Rectal smooth muscle tissue (tissue), 1 donor: ENCODE results near the gene HEXD.
"Not testable (repeated sequence)": the region's sequence is repeated elsewhere in the genome, so short reads cannot be mapped to it uniquely, and the experiment has no call there.

ENCODE experiments used
- H3K27ac ChIP-seq: one replicate; pipeline ENCODE4 v1.7.0; 2013; ENCODE audit warnings: low read depth, low read length, inconsistent platforms
- H3K27me3 ChIP-seq: one replicate; pipeline ENCODE4 v1.7.0; 2013; ENCODE audit warnings: low read length; ENCODE audit not compliant: control insufficient read depth, insufficient read depth
- H3K36me3 ChIP-seq: one replicate; pipeline ENCODE4 v1.7.0; 2013; ENCODE audit warnings: low read length; ENCODE audit not compliant: control insufficient read depth, insufficient read depth
- H3K4me1 ChIP-seq: one replicate; pipeline ENCODE4 v1.7.0; 2013; ENCODE audit warnings: low read length; ENCODE audit not compliant: control insufficient read depth, insufficient read depth
- H3K4me3 ChIP-seq: one replicate; pipeline ENCODE4 v1.7.0; 2013; ENCODE audit warnings: low read length
- H3K9ac ChIP-seq: one replicate; pipeline ENCODE4 v1.7.0; 2013; ENCODE audit warnings: low read length

Gene HEXD

DNA sequence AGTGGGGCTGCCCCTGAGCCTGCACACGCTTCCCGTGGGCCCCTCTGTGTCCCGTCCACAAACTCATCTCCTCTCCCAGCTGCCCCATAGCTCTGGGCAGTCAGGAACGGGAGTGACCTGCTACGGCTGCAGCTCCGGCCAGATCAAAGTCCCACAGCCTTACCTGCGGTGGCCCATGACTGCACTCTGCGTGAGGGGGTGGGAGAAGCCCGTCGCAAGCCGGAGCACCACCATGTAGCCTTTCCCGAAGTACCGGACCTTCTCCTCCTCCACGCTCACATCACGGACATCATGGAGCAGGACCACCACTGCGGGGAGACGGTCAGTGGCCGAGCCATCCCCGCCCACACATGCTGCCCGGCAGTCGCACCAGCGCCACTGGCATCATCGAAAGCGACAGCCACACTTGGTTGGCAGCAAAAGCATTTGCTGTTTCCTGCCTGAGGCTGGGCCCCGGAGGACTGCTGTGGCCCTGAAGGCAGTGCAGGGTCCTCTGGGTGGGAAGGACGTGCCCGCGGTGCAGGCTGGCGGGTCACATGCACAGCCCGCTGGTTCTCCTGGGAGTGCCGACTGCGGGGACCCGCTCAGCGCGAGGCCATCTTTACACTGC is 26.2 kb downstream of the HEXD start:
- no peaks in the 10 kb centered on the region for H3K4me1 ChIP-seq
- no peak overlapping the region for H3K27ac ChIP-seq
- no peak overlapping the region for H3K9ac ChIP-seq
- H3K27me3 ChIP-seq = no peaks in the 10 kb centered on the region
- H3K4me3 ChIP-seq = no peak overlapping the region
- peaks cover 13% of the 10 kb centered on the region for H3K36me3 ChIP-seq

DNA sequence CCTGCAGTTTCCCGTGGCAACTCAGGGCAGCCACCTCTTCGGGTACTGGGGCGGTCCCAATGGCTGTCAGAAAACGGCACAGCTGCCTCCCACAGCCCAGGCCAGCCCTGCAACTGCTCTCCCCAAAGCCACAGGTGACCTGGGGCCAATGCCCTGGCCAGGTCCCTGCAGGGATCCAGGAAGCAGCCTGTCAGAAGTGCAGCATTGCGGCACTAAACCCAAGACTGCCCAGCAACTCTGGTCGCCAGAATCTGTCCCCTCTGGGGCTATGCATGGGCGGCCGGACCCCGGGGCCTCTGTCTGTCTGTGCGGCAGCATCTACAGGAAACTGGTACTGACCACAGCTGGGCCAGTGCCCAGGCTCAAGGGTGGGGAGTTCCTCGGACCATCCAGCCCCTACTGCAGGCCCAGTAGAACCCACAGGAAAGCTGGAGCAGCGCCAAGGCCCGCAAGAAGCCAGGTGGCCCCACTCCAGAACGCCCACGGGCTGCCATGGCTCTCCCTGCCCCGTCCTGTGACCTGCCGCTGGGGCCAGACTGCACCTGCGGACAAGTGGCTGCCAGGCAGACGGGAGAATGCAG is 26.9 kb downstream of the HEXD start:
- Histone ChIP-seq H3K9ac (no peak overlapping the region), H3K27me3 (no peaks in the 10 kb centered on the region), H3K36me3 (peaks cover 13% of the 10 kb centered on the region), H3K4me1 (no peaks in the 10 kb centered on the region), H3K4me3 (no peak overlapping the region), H3K27ac (no peak overlapping the region)

DNA sequence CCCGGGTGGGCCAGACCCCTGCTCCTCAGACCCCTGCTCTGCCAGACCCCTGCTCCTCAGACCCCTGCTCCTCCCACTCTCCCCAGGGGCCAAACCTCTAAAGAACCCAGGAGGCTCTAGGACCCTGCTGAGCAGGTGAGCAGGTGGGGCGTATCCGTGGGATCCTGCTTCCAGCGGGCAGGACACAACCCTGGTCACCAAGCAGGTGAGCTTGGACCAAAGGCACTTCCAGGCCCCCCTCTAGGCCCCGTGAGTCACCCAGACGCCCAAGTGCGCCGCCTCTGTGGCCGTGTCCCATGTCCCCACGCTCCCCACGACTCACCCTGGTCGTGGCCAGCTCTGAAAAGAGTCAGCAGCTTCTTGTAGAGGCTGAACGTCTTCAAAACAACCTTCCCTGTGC is 27.4 kb downstream of the HEXD start:
- H3K4me3 ChIP-seq = no peak overlapping the region
- H3K9ac ChIP-seq = no peak overlapping the region
- peaks cover 13% of the 10 kb centered on the region for H3K36me3 ChIP-seq
- no peaks in the 10 kb centered on the region for H3K27me3 ChIP-seq
- H3K4me1 ChIP-seq = no peaks in the 10 kb centered on the region
- no peak overlapping the region for H3K27ac ChIP-seq

DNA sequence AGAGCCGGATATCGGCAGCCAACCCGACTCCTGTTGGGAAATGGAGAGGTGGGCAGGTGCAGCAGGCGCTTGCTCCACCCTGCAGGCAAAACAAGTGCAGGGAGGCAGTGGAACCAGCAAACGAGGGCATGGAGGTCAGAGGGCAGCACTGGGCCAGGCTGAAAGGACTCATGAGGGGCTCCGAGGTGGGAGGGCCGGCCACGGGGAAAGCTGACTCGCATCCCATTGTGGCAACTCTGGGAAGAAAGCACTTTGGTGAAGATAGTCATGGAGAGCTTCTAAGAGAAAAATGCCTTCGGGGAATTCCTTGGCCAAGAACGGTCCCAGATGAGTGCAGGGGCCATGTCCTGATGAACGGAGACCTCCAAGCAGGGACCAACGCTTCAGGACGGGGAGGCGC is 28.0 kb downstream of the HEXD start:
- peaks cover 13% of the 10 kb centered on the region for H3K36me3 ChIP-seq

DNA sequence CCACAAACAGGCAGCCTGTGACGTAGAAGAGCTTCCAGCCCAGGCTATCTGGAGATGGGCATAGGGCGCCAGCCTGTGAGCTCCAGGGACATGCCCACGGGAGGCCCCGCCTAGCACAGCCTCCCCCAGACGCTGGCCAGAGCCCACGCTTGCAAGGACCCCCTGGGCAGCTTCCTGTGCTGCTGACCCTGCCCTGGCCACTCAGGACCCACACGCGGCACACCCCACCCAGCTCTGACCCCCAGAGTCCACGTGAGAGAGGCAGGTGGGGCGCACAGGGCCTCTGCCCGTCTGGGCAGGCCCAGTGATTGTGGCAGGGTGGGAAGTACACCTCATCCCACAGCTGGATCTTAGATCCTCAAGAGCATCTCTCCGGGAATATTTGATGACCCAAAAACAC is 28.5 kb downstream of the HEXD start:
- Histone ChIP-seq H3K36me3 (peaks cover 13% of the 10 kb centered on the region), H3K4me3 (no peak overlapping the region), H3K4me1 (peaks cover 7% of the 10 kb centered on the region), H3K27ac (no peak overlapping the region), H3K27me3 (no peaks in the 10 kb centered on the region), H3K9ac (no peak overlapping the region)

More for the DNA sequence above, 28.0 kb downstream of the HEXD start:
- Histone ChIP-seq H3K27ac (no peak overlapping the region), H3K27me3 (no peaks in the 10 kb centered on the region), H3K4me1 (peaks cover 2% of the 10 kb centered on the region), H3K4me3 (no peak overlapping the region), H3K9ac (no peak overlapping the region)

DNA sequence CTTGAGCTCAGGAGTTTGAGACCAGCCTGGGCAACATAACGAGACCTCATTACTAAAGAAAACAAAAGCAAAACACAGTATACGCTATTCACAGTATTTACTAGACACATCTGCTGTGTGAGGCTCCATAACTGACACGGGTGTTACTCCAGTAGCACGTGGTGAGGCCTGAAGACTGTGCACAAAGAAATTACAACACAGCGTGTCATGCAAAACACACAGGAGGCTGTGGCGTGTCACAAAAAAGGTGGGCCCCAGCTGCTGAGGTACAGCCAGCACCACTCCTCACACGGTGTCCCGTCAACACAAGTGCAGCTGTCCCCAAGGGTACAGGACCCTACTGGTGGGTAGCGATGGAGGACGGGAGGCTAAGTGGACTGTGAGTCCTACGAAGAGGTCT is 29.7 kb downstream of the HEXD start:
- Histone ChIP-seq H3K9ac (no peak overlapping the region), H3K4me1 (peaks cover 7% of the 10 kb centered on the region), H3K36me3 (peaks cover 10% of the 10 kb centered on the region), H3K4me3 (no peak overlapping the region), H3K27me3 (no peaks in the 10 kb centered on the region), H3K27ac (no peak overlapping the region)

DNA sequence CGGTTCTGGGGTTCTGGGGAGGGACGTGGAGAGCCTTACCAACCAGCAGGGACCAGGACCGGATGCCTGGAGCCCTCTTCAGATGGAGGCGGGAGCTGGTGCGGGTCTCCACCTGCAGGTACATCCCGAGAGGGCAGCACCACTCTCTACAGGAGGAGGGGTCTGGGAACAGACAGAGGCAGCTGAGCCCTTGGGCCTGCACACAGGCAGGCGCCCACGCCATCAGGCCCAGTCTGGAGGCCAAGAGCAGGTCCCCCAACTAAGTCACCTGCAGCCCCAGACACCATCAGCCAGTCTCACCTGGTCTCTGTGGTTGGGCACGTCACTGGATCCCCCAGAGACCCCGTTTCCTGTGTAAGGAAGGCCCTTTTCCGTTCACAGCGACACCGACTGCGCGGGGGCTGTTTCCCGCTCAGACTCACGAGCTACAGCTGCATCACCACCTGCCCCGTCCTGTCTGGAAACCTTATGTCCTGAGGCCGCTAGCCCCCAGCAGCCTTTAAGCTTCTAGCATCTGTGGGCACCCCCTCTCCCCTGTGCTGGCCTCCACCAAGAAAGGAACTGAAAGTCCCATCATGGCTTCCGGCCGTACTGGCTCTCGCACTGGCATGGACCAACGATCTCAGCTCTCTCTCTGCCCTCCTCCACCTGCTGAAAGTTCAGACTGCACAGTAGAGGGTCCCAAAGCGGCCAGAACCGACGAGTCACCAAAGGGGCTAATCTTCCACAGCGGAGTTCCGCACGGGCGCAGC is 31.2 kb downstream of the HEXD start:
- Histone ChIP-seq H3K9ac (no peak overlapping the region), H3K4me3 (peak overlapping the region; percentile 72), H3K27me3 (no peaks in the 10 kb centered on the region), H3K4me1 (peaks cover 7% of the 10 kb centered on the region), H3K36me3 (peaks cover 4% of the 10 kb centered on the region), H3K27ac (peak overlapping the region; percentile 89)

DNA sequence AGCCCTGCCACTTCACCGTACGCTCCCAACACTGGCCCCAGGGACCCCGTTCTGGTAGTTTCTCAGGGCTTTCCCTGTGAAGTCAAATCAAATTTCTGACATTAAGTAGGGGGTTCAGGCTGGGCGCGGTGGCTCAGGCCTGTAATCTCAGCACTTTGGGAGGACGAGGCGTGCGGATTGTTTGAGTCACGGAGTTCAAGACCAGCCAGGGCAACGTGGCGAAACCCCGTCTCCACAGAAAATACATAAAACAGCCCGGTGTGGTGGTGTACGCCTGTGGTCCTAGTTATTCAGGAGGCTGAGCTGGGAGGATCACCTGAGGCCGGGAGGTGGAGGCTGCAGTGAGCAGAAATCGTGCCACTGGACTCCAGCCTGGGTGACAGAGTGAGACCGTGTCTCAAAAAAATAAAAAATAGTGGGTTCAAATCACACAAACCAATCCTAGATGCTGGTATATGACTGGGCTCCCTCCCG is 31.8 kb downstream of the HEXD start:
- Histone ChIP-seq H3K9ac (peak overlapping the region; percentile 39), H3K27me3 (no peaks in the 10 kb centered on the region), H3K4me3 (peak overlapping the region; percentile 72), H3K4me1 (peaks cover 7% of the 10 kb centered on the region), H3K36me3 (no peaks in the 10 kb centered on the region), H3K27ac (peak overlapping the region; percentile 89)

DNA sequence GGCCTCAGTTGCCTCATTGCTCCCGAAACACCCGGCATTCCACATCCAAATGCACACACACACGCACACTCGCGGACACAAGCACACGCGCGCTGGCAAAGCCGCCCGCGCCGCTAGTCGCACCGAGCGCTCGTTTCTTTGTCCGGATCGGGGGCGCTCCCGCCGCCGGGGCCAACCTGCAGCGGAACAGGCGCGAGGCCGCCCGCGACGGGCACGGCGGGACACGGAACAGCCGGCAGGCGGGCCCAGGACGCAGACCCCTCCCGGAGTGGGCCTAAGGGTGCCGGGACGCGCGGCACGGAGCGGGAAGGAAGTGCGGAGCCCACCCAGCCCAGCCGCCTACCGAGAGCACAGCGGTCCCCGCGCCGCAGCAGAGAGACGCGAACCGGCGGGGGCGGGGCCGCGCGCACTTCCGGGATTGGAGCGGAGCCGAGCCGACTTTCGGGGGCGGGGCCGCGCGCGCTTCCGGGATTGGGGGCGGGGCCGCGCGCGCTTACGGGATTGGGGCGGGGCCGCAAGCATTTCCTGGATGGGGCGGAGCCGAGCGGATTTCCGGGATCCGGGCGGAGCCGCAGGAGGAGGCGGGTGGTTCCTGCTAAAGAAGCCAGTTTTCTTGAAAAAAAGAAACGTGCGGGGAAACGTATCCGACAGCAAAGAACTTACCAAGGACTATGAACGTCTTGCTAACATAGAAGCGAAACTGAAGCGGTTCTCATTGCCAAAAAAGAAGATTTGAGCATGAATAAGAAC is 32.4 kb downstream of the HEXD start, which contains the start of gene CYBC1:
Gene CYBC1 (minus strand): TSS at position 396 of the 750 bp plus-strand sequence. CDS start 1,498 bp downstream, outside the sequence.
- H3K27me3 ChIP-seq = no peaks in the 10 kb centered on the region
- H3K27ac ChIP-seq = peak within 1 kb of the TSS; percentile 89
- H3K4me1 ChIP-seq = peaks cover 7% of the 10 kb centered on the region
- peak within 1 kb of the TSS; percentile 72 for H3K4me3 ChIP-seq
- no peaks in the 10 kb centered on the region for H3K36me3 ChIP-seq
- H3K9ac ChIP-seq = peak within 1 kb of the TSS; percentile 51

DNA sequence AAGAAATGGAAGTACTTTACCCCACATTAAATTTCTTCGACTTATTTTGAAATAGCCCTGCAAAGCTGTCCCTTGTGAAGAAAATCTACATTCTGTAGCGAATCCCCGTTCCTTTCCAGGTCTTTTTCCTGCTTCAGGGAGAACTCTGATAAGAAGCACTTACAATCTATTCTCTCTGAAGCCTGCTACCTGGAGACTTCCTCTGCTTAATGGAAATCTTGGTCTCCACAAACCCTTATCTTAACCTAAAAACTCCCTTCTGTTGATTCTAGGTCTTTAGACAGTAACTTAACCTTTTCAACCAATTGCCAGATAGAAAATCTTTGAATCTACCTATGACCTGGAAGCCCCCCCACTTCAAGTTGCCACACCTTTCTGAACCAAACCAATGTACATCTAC is 34.0 kb downstream of the HEXD start:
- H3K4me3 ChIP-seq = no peak overlapping the region
- no peak overlapping the region for H3K27ac ChIP-seq
- no peaks in the 10 kb centered on the region for H3K36me3 ChIP-seq
- H3K27me3 ChIP-seq = no peaks in the 10 kb centered on the region
- no peak overlapping the region for H3K9ac ChIP-seq
- H3K4me1 ChIP-seq = peaks cover 7% of the 10 kb centered on the region

DNA sequence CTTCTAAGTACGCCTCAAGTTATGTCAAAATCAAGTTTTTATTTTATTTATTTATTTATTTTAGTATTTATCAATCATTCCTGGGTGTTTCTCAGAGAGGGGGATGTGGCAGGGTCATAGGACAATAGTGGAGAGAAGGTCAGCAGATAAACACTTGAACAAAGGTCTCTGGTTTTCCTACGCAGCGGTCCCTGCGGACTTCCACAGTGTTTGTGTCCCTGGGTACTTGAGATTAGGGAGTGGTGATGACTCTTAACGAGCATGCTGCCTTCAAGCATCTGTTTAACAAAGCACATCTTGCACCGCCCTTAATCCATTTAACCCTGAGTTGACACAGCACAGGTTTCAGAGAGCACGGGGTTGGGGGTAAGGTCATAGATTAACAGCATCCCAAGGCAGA is 35.0 kb downstream of the HEXD start:
- not testable (repeated sequence) for H3K27ac ChIP-seq, H3K9ac ChIP-seq, H3K36me3 ChIP-seq, H3K4me3 ChIP-seq, H3K27me3 ChIP-seq
- H3K4me1 ChIP-seq = peaks cover 15% of the 10 kb centered on the region

DNA sequence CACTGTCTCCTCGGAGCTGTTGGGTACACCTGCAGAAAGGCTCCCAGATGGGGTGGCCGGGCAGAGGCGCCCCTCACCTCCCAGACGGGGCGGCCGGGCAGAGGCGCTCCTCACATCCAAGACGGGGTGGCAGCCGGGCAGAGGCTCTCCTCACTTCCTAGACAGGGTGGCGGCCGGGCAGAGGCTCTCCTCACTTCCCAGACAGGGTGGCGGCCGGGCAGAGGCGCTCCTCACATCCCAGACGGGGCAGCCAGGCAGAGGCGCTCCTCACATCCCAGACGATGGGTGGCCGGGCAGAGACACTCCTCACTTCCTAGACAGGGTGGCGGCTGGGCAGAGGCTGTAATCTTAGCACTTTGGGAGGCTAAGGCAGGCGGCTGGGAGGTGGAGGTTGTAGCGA is 35.6 kb downstream of the HEXD start:
- not testable (repeated sequence) for H3K4me3 ChIP-seq, H3K27ac ChIP-seq, H3K27me3 ChIP-seq, H3K36me3 ChIP-seq, H3K9ac ChIP-seq
- peaks cover 15% of the 10 kb centered on the region for H3K4me1 ChIP-seq
